OCI-LY3 (cell line): ENCODE data around the gene UMODL1.

Experiments
- H2AFZ ChIP-seq: fragments of 200-600, 300-600 bp; shearing (Covaris generic); 2 replicates; pipeline ENCODE4 v1.6.0; 2014; ENCODE audit warnings: antibody characterized with exemption, low read depth, low read length
- H3K27ac ChIP-seq: fragments of 200-600, 300-600 bp; sonication (generic); 2 replicates; pipeline ENCODE4 v1.5.1; 2014; ENCODE audit warnings: mild to moderate bottlenecking, low read length, moderate library complexity, mixed read lengths
- H3K27me3 ChIP-seq: fragments of 200-600, 300-600 bp; sonication (generic); 2 replicates; pipeline ENCODE4 v1.6.1; 2014; ENCODE audit warnings: low read depth, low read length, mixed read lengths
- H3K36me3 ChIP-seq: fragments of 200-600, 300-600 bp; sonication (generic); replicated peaks from 2 replicates; pipeline ENCODE3; 2014; ENCODE audit warnings: low read depth, low read length, mixed read lengths
- H3K4me1 ChIP-seq: fragments of 300-600, 200-600 bp; sonication (generic); 2 replicates; pipeline ENCODE4 v1.6.1; 2014; ENCODE audit warnings: low read length, mixed read lengths
- H3K4me2 ChIP-seq: fragments of 200-600, 300-600 bp; sonication (generic); 2 replicates; pipeline ENCODE4 v1.6.1; 2014; ENCODE audit warnings: low read length, mixed read lengths
- H3K4me3 ChIP-seq: fragments of 300-600, 200-600 bp; sonication (generic); 2 replicates; pipeline ENCODE4 v1.5.1; 2014; ENCODE audit warnings: antibody characterized with exemption, mild to moderate bottlenecking, low read length, moderate library complexity
- H3K79me2 ChIP-seq: fragments of 300-600, 200-600 bp; shearing (Covaris generic); 2 replicates; pipeline ENCODE4 v1.6.1; 2014; ENCODE audit warnings: mild to moderate bottlenecking, low read length, mixed read lengths
- H3K9ac ChIP-seq: fragments of 300-600, 200-600 bp; shearing (Covaris generic); 2 replicates; pipeline ENCODE4 v1.6.0; 2014; ENCODE audit warnings: mild to moderate bottlenecking, low read length, moderate library complexity
- H3K9me3 ChIP-seq: fragments of 200-600, 300-600 bp; shearing (Covaris generic); 2 replicates; pipeline ENCODE4 v1.6.1; 2014; ENCODE audit warnings: low read length, mixed read lengths; ENCODE audit not compliant: insufficient read depth
- H4K20me1 ChIP-seq: fragments of 200-600, 300-600 bp; sonication (generic); 2 replicates; pipeline ENCODE4 v1.6.1; 2016; ENCODE audit warnings: low read length, mixed read lengths; ENCODE audit not compliant: insufficient read depth
- CTCF ChIP-seq: fragments of 200-600, 300-600 bp; sonication (generic); IDR thresholded peaks from 2 replicates; pipeline ENCODE4 v1.5.1; 2014; ENCODE audit warnings: antibody characterized with exemption, low read length, low read depth
- EZH2phosphoT487 ChIP-seq: fragments of 200-600 bp; shearing (Covaris generic); IDR thresholded peaks from 2 replicates; pipeline ENCODE4 v1.6.1; 2018; ENCODE audit warnings: antibody characterized with exemption, mixed run types, low read depth

Gene UMODL1

GRCh38 chr21:42022906-42023305 lies 48.2 kb upstream of the UMODL1 start:
- H3K27ac ChIP-seq = no peak overlapping the region
- no peaks in the 10 kb centered on the region for H3K36me3 ChIP-seq
- TF ChIP-seq CTCF (no peak), EZH2phosphoT487 (no peak)
- H2AFZ ChIP-seq = no peak overlapping the region
- H3K27me3 ChIP-seq = no peaks in the 10 kb centered on the region
- no peak overlapping the region for H3K4me2 ChIP-seq
- H3K4me3 ChIP-seq = no peak overlapping the region
- H3K79me2 ChIP-seq = no peaks in the 10 kb centered on the region
- H3K4me1 ChIP-seq = no peaks in the 10 kb centered on the region
- no peaks in the 10 kb centered on the region for H3K9me3 ChIP-seq
- H4K20me1 ChIP-seq = no peaks in the 10 kb centered on the region
- H3K9ac ChIP-seq = no peak overlapping the region

- no peaks in the 10 kb centered on the region for H3K4me1 ChIP-seq
- no peaks in the 10 kb centered on the region for H4K20me1 ChIP-seq
- no peak overlapping the region for H3K9ac ChIP-seq
- no peak overlapping the region for H3K27ac ChIP-seq
- H3K4me2 ChIP-seq = no peak overlapping the region
- no peaks in the 10 kb centered on the region for H3K36me3 ChIP-seq
- H3K4me3 ChIP-seq = no peak overlapping the region
- H3K9me3 ChIP-seq = no peaks in the 10 kb centered on the region
- TF ChIP-seq EZH2phosphoT487 = no peak
- TF ChIP-seq CTCF = no peak
- no peaks in the 10 kb centered on the region for H3K27me3 ChIP-seq
- no peak overlapping the region for H2AFZ ChIP-seq
- H3K79me2 ChIP-seq = no peaks in the 10 kb centered on the region
Measured at GRCh38 chr21:42025376-42026081, 45.6 kb upstream of the UMODL1 start.

GRCh38 chr21:42026082-42026435 lies 45.1 kb upstream of the UMODL1 start:
- Histone ChIP-seq H3K27ac (no peak overlapping the region), H4K20me1 (no peaks in the 10 kb centered on the region), H3K4me3 (no peak overlapping the region)

More at GRCh38 chr21:42026082-42026435, 45.1 kb upstream of the UMODL1 start:
- H3K36me3 ChIP-seq = no peaks in the 10 kb centered on the region
- H3K9ac ChIP-seq = no peak overlapping the region
- H3K27me3 ChIP-seq = no peaks in the 10 kb centered on the region
- TF ChIP-seq CTCF (no peak), EZH2phosphoT487 (no peak)
- no peaks in the 10 kb centered on the region for H3K79me2 ChIP-seq
- H3K9me3 ChIP-seq = no peaks in the 10 kb centered on the region
- no peak overlapping the region for H3K4me2 ChIP-seq
- no peaks in the 10 kb centered on the region for H3K4me1 ChIP-seq
- H2AFZ ChIP-seq = no peak overlapping the region
